ENCODE measurements around the gene TMEM222.

DNA sequence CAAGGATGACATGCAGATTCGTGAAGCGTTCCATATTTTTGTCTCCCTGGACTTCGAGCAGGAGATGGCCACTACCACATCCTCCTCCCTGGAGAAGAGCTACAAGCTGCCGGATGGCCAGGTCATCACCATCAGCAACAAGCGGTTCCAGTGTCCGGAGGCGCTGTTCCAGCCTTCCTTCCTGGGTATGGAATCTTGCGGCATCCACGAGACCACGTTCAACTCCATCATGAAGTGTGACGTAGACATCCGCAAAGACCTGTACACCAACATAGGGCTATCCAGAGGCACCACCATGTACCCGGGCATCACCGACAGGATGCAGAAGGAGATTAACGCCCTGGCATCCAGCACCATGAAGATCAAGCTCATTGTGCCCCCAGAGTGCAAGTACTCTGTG is 3.3 kb downstream of the TMEM222 start:
- TF ChIP-seq, protein P1, sequence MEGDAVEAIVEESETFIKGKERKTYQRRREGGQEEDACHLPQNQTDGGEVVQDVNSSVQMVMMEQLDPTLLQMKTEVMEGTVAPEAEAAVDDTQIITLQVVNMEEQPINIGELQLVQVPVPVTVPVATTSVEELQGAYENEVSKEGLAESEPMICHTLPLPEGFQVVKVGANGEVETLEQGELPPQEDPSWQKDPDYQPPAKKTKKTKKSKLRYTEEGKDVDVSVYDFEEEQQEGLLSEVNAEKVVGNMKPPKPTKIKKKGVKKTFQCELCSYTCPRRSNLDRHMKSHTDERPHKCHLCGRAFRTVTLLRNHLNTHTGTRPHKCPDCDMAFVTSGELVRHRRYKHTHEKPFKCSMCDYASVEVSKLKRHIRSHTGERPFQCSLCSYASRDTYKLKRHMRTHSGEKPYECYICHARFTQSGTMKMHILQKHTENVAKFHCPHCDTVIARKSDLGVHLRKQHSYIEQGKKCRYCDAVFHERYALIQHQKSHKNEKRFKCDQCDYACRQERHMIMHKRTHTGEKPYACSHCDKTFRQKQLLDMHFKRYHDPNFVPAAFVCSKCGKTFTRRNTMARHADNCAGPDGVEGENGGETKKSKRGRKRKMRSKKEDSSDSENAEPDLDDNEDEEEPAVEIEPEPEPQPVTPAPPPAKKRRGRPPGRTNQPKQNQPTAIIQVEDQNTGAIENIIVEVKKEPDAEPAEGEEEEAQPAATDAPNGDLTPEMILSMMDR (IDR thresholded peaks at IDR 0.05): no peak
- no peak for TF ChIP-seq EZH2 (IDR thresholded peaks at IDR 0.05)
- no peak for TF ChIP-seq EZH2phosphoT487 (IDR thresholded peaks at IDR 0.05)
